ENCODE measurements around the gene HOXC10. TPM values are rescaled to one million over a fixed set of nuclear protein-coding genes. Genes with fewer than 3 reads are reported as not detected.

HOXC10 gene
- total and polyA plus RNA-seq, 2 donors (not counting 1 experiment from before 2014, with no cell fraction given) = not detected

- H3K27me3 ChIP-seq (replicated peaks in 1 of 4; ENCODE audit: control extremely low read depth in 1 of 4, control insufficient read depth in 3 of 4, insufficient read depth in 4 of 4, low read length in 3 of 4) = peaks cover 0 to 98% (median 75%) of the 10 kb centered on the region in 4 experiments
- H3K9me3 ChIP-seq (ENCODE audit: control extremely low read depth in 1 of 3, control insufficient read depth in 2 of 3, insufficient read depth in 1 of 3, low read length in 2 of 3) = peaks cover 0 to 55% (median 6%) of the 10 kb centered on the region in 3 donors
- no peak overlapping the region for H3K4me3 ChIP-seq (ENCODE audit: control extremely low read depth in 1 of 5, extremely low read depth in 1 of 5, insufficient read depth in 1 of 5, low read depth in 2 of 5, low read length in 4 of 5)
- peaks cover 28 to 55% of the 10 kb centered on the region in 2 donors for H3K4me1 ChIP-seq (ENCODE audit: control insufficient read depth in 2 of 2, insufficient read depth in 2 of 2, low read length in 2 of 2)
- H3K27me3 Mint-ChIP-seq = peaks cover 76% of the 10 kb centered on the region
- DNase-seq = peak; percentile 36
- no peaks in the 10 kb centered on the region for H3K36me3 ChIP-seq (replicated peaks in 1 of 2; ENCODE audit: control extremely low read depth in 1 of 2, control insufficient read depth in 1 of 2, extremely low read depth in 1 of 2, insufficient read depth in 2 of 2, low read length in 1 of 2)
- H3K9me3 Mint-ChIP-seq (ENCODE audit: insufficient read depth) = no peaks in the 10 kb centered on the region
- no peak for TF ChIP-seq CTCF (IDR thresholded peaks at IDR 0.05)
- TF ChIP-seq EZH2 (IDR thresholded peaks at IDR 0.05; ENCODE audit: borderline replicate concordance, insufficient read depth, low read depth, low read length, poor library complexity, severe bottlenecking) = peak; percentile 23
- H3K9ac ChIP-seq (ENCODE audit: low read length) = no peak overlapping the region
- H3K79me2 ChIP-seq (ENCODE audit: control insufficient read depth, insufficient read depth, low read length) = no peaks in the 10 kb centered on the region
- 5% methylated on average over 46 of the region's 46 CpGs for WGBS (ENCODE audit: insufficient coverage)
- H3K4me2 ChIP-seq (replicated peaks; ENCODE audit: low read depth, low read length, poor library complexity, severe bottlenecking) = peak overlapping the region; percentile 22
- intact Hi-C loops (cut with micrococcal nuclease) = loop anchor here (5.0 kb wide), 2 partner anchors 34 to 64 kb away; no protein-coding TSS in a partner anchor
- no peaks in the 10 kb centered on the region for H4K20me1 ChIP-seq (ENCODE audit: control insufficient read depth, insufficient read depth, low read length, poor library complexity, severe bottlenecking)
- ChIA-PET CTCF (interaction anchor here (0.7 to 6.4 kb wide), 11 partner anchors 15 to 185 kb away, joined by 3 to 151 read pairs (median 31); partner anchors contain the start of genes HOXC4, HOXC8, HOXC9 and SMUG1), POLR2A (no interaction called here)
- no peak overlapping the region for H3K27ac Mint-ChIP-seq
- no peak overlapping the region for H2AFZ ChIP-seq (ENCODE audit: insufficient read depth, low read depth, low read length, poor library complexity, severe bottlenecking)
- ATAC-seq (ENCODE audit: low read depth) = no peak
- peak overlapping the region; percentile 19 for H3K4me3 Mint-ChIP-seq
- peaks cover 34% of the 10 kb centered on the region for H3K4me1 Mint-ChIP-seq
- no peak overlapping the region for H3K27ac ChIP-seq (ENCODE audit: low read length in 2 of 2)
Measured at GRCh38 chr12:54030889-54031471, 46.0 kb downstream of the HOXC10 start.

GRCh38 chr12:54031480-54031879 lies 46.5 kb downstream of the HOXC10 start:
- H3K4me2 ChIP-seq (replicated peaks; ENCODE audit: low read depth, low read length, poor library complexity, severe bottlenecking) = no peak overlapping the region

More at GRCh38 chr12:54031480-54031879, 46.5 kb downstream of the HOXC10 start:
- Mint-ChIP-seq H3K9me3 (ENCODE audit: insufficient read depth) (no peaks in the 10 kb centered on the region), H3K27me3 (peaks cover 77% of the 10 kb centered on the region), H3K4me3 (no peak overlapping the region), H3K27ac (no peak overlapping the region), H3K4me1 (peaks cover 34% of the 10 kb centered on the region)
- no peaks in the 10 kb centered on the region for H3K79me2 ChIP-seq (ENCODE audit: control insufficient read depth, insufficient read depth, low read length)
- WGBS (ENCODE audit: insufficient coverage) = 52% methylated on average over 8 of the region's 16 CpGs
- H3K27ac ChIP-seq (ENCODE audit: low read length in 2 of 2) = no peak overlapping the region
- intact Hi-C loops (cut with micrococcal nuclease) = loop anchor here (5.0 kb wide), 2 partner anchors 34 to 64 kb away; no protein-coding TSS in a partner anchor
- no peaks in the 10 kb centered on the region for H3K36me3 ChIP-seq (replicated peaks in 1 of 2; ENCODE audit: control extremely low read depth in 1 of 2, control insufficient read depth in 1 of 2, extremely low read depth in 1 of 2, insufficient read depth in 2 of 2, low read length in 1 of 2)
- H3K4me1 ChIP-seq (ENCODE audit: control insufficient read depth in 2 of 2, insufficient read depth in 2 of 2, low read length in 2 of 2) = peaks cover 28 to 55% of the 10 kb centered on the region in 2 donors
- no peak for ATAC-seq (ENCODE audit: low read depth)
- no peak for DNase-seq
- H3K4me3 ChIP-seq (ENCODE audit: control extremely low read depth in 1 of 5, extremely low read depth in 1 of 5, insufficient read depth in 1 of 5, low read depth in 2 of 5, low read length in 4 of 5) = no peak overlapping the region
- no peak overlapping the region for H3K9ac ChIP-seq (ENCODE audit: low read length)
- H4K20me1 ChIP-seq (ENCODE audit: control insufficient read depth, insufficient read depth, low read length, poor library complexity, severe bottlenecking) = no peaks in the 10 kb centered on the region
- POLR2A ChIA-PET = interaction anchor here (0.6 kb wide), 2 partner anchors 23 to 25 kb away, joined by 3 to 6 read pairs; partner anchors contain the start of gene HOXC8
- CTCF ChIA-PET = interaction anchor here (0.9 to 6.4 kb wide), 20 partner anchors 8 to 187 kb away, joined by 3 to 151 read pairs (median 10); partner anchors contain the start of genes HOXC4, HOXC8, HOXC9 and SMUG1
- H2AFZ ChIP-seq (ENCODE audit: insufficient read depth, low read depth, low read length, poor library complexity, severe bottlenecking) = no peak overlapping the region
- H3K9me3 ChIP-seq (ENCODE audit: control extremely low read depth in 1 of 3, control insufficient read depth in 2 of 3, insufficient read depth in 1 of 3, low read length in 2 of 3) = peaks cover 0 to 55% (median 6%) of the 10 kb centered on the region in 3 donors
- TF ChIP-seq CTCF (IDR thresholded peaks at IDR 0.05) (no peak), EZH2 (IDR thresholded peaks at IDR 0.05; ENCODE audit: borderline replicate concordance, insufficient read depth, low read depth, low read length, poor library complexity, severe bottlenecking) (no peak)
- peaks cover 0 to 98% (median 72%) of the 10 kb centered on the region in 4 experiments for H3K27me3 ChIP-seq (replicated peaks in 1 of 4; ENCODE audit: control extremely low read depth in 1 of 4, control insufficient read depth in 3 of 4, insufficient read depth in 4 of 4, low read length in 3 of 4)
